GM21717 (cell line): Measurements from ENCODE around the gene TMEM132C.

Experiments
- ATAC-seq: cut with Tn5 transposase; IDR thresholded peaks from one replicate; pipeline ENCODE4 v1.9.1; 2021; ENCODE audit warnings: mild to moderate bottlenecking, moderate library complexity; ENCODE audit not compliant: unreplicated experiment

The TMEM132C gene

GRCh38 chr12:128288357-128288756, 21.4 kb downstream of the TMEM132C start:
- ATAC-seq: no peak

GRCh38 chr12:128288896-128289295, 21.9 kb downstream of the TMEM132C start:
- ATAC-seq: no peak

- no peak for ATAC-seq
These were observed 24.0 kb downstream of the TMEM132C start for GRCh38 chr12:128290938-128291337.

GRCh38 chr12:128298091-128298748, 31.2 kb downstream of the TMEM132C start:
- ATAC-seq: no peak

- no peak for ATAC-seq
These were observed 38.4 kb downstream of the TMEM132C start for GRCh38 chr12:128305336-128305892.

- ATAC-seq: no peak
These were observed 40.8 kb downstream of the TMEM132C start for GRCh38 chr12:128307791-128308190.

GRCh38 chr12:128312661-128313060, 45.7 kb downstream of the TMEM132C start:
- no peak for ATAC-seq

- no peak for ATAC-seq
These were observed 47.0 kb downstream of the TMEM132C start for GRCh38 chr12:128313931-128314330.

GRCh38 chr12:128314611-128315010, 47.6 kb downstream of the TMEM132C start:
- no peak for ATAC-seq

GRCh38 chr12:128316078-128316477, 49.1 kb downstream of the TMEM132C start:
- ATAC-seq: no peak

GRCh38 chr12:128316973-128317526, 50.1 kb downstream of the TMEM132C start:
- no peak for ATAC-seq

GRCh38 chr12:128318341-128318740, 51.4 kb downstream of the TMEM132C start:
- no peak for ATAC-seq

GRCh38 chr12:128318946-128319345, 52.0 kb downstream of the TMEM132C start:
- ATAC-seq: no peak

- no peak for ATAC-seq
These were observed 55.4 kb downstream of the TMEM132C start for GRCh38 chr12:128322341-128322740.

- no peak for ATAC-seq
These were observed 56.4 kb downstream of the TMEM132C start for GRCh38 chr12:128323145-128323920.

GRCh38 chr12:128325646-128326045, 58.7 kb downstream of the TMEM132C start:
- ATAC-seq: no peak

GRCh38 chr12:128326406-128326805, 59.4 kb downstream of the TMEM132C start:
- no peak for ATAC-seq

- ATAC-seq: no peak
These were observed 62.0 kb downstream of the TMEM132C start for GRCh38 chr12:128328961-128329360.

- no peak for ATAC-seq
These were observed 69.5 kb downstream of the TMEM132C start for GRCh38 chr12:128336204-128337070.

GRCh38 chr12:128337071-128337345, 70.0 kb downstream of the TMEM132C start:
- no peak for ATAC-seq
